IMR-90 (cell line): ENCODE results near the gene MOSPD3. TPM values are rescaled to one million over a fixed set of nuclear protein-coding genes. Genes with fewer than 3 reads are reported as not detected.

Source experiments
- ATAC-seq: fragments of 200-7000 bp; cut with Tn5 transposase; 2 replicates; pipeline ENCODE4 v1.9.1; 2020; ENCODE audit warnings: low read depth, mild to moderate bottlenecking, moderate library complexity
- BruUV-seq: library from RNA; stranded (reverse); fragments of 400-500 nt; replicated peaks from 2 replicates; lab custom pipeline; 2021; lab: Mats Ljungman, UMichigan
- CTCF ChIA-PET: fragments of 300-600 bp; formaldehyde crosslinking; extraction: SDS; loops from one replicate; lab custom pipeline; 2021; ENCODE audit warnings: antibody characterized with exemption; lab: Yijun Ruan, JAX
- POLR2A ChIA-PET: fragments of 300-600 bp; sonication (Branson Sonifier 250); formaldehyde crosslinking; loops from one replicate; lab custom pipeline; 2022; ENCODE audit warnings: antibody characterized with exemption; ENCODE audit not compliant: unreplicated experiment; lab: Charles Lee
- DNase-seq: peaks from one replicate; pipeline ENCODE4 v3.0.0; 2013
- H2AFZ ChIP-seq: replicated peaks from 2 replicates; pipeline ENCODE3; 2013; ENCODE audit warnings: low read length, mild to moderate bottlenecking; ENCODE audit not compliant: poor library complexity
- H2AK5ac ChIP-seq: 2 replicates; pipeline ENCODE4 v1.6.1; 2013; ENCODE audit warnings: low read depth, low read length, inconsistent platforms
- H2AK9ac ChIP-seq: replicated peaks from 2 replicates; pipeline ENCODE3; 2013; ENCODE audit warnings: mild to moderate bottlenecking, low read depth, low read length, moderate library complexity; ENCODE audit not compliant: poor library complexity
- H2BK120ac ChIP-seq: 2 replicates; pipeline ENCODE4 v1.6.1; 2013; ENCODE audit warnings: low read depth, low read length, inconsistent platforms
- H2BK15ac ChIP-seq: 3 replicates; pipeline ENCODE4 v1.6.1; 2013; ENCODE audit warnings: low read depth, low read length, inconsistent platforms
- H2BK20ac ChIP-seq: 2 replicates; pipeline ENCODE4 v1.6.1; 2013; ENCODE audit warnings: low read depth, mild to moderate bottlenecking, inconsistent platforms, low read length, moderate library complexity
- H2BK5ac ChIP-seq: 2 replicates; pipeline ENCODE4 v1.6.1; 2013; ENCODE audit warnings: mild to moderate bottlenecking, low read depth, low read length, inconsistent platforms; ENCODE audit not compliant: poor library complexity, severe bottlenecking
- H3K14ac ChIP-seq: replicated peaks from 2 replicates; pipeline ENCODE4 v1.6.1; 2013; ENCODE audit warnings: low read depth, low read length, inconsistent platforms
- H3K18ac ChIP-seq: 2 replicates; pipeline ENCODE4 v1.6.1; 2013; ENCODE audit warnings: low read depth, low read length, control low read depth
- H3K23ac ChIP-seq: 2 replicates; pipeline ENCODE4 v1.6.1; 2013; ENCODE audit warnings: low read depth, low read length, inconsistent platforms
- H3K27ac ChIP-seq: 2 replicates; pipeline ENCODE4 v1.5.1; 2013; ENCODE audit warnings: mild to moderate bottlenecking, control low read depth, low read length; ENCODE audit not compliant: insufficient read depth
- H3K27me3 ChIP-seq: 2 replicates; pipeline ENCODE4 v1.6.1; 2013; ENCODE audit warnings: low read length; ENCODE audit not compliant: control insufficient read depth, insufficient read depth
- H3K36me3 ChIP-seq: 2 replicates; pipeline ENCODE4 v1.6.1; 2013; ENCODE audit warnings: low read length, mixed read lengths; ENCODE audit not compliant: control insufficient read depth, insufficient read depth
- H3K4ac ChIP-seq: 2 replicates; pipeline ENCODE4 v1.6.1; 2013; ENCODE audit warnings: low read depth, low read length, inconsistent platforms
- H3K4me1 ChIP-seq: 2 replicates; pipeline ENCODE4 v1.6.1; 2013; ENCODE audit warnings: low read length, mixed read lengths; ENCODE audit not compliant: control insufficient read depth, insufficient read depth
- H3K4me2 ChIP-seq: 2 replicates; pipeline ENCODE4 v1.6.1; 2013; ENCODE audit warnings: low read depth, mild to moderate bottlenecking, control low read depth, low read length, moderate library complexity
- H3K4me3 ChIP-seq: 2 replicates; pipeline ENCODE4 v1.5.1; 2013; ENCODE audit warnings: low read depth, mild to moderate bottlenecking, control low read depth, low read length, moderate library complexity; ENCODE audit not compliant: insufficient read depth
- H3K56ac ChIP-seq: 2 replicates; pipeline ENCODE4 v1.6.1; 2013; ENCODE audit warnings: low read length, inconsistent platforms; ENCODE audit not compliant: insufficient read depth; ENCODE audit errors: extremely low read depth
- H3K79me1 ChIP-seq, 2 experiments: 2 replicates each; pipeline ENCODE4 v1.6.1; 2013; ENCODE audit warnings: low read length in 2 of 2, inconsistent platforms in 1 of 2, low read depth in 1 of 2
- H3K9ac ChIP-seq: 2 replicates; pipeline ENCODE4 v1.6.1; 2013; ENCODE audit warnings: low read depth, low read length, control low read depth
- H3K9me1 ChIP-seq: 2 replicates; pipeline ENCODE4 v1.6.1; 2013; ENCODE audit warnings: low read length, inconsistent platforms; ENCODE audit not compliant: insufficient read depth
- H3K9me3 ChIP-seq: 2 replicates; pipeline ENCODE4 v1.6.1; 2013; ENCODE audit warnings: low read length; ENCODE audit not compliant: control insufficient read depth, insufficient read depth
- H4K20me1 ChIP-seq: 2 replicates; pipeline ENCODE4 v1.6.1; 2013; ENCODE audit warnings: low read length, inconsistent platforms; ENCODE audit not compliant: insufficient read depth
- H4K5ac ChIP-seq: 2 replicates; pipeline ENCODE4 v1.6.1; 2013; ENCODE audit warnings: mild to moderate bottlenecking, low read depth, low read length, control low read depth
- H4K8ac ChIP-seq, 2 experiments: 2 replicates each; pipeline ENCODE4 v1.6.1; 2013; ENCODE audit warnings: low read depth in 2 of 2, low read length in 2 of 2, control low read depth in 1 of 2, inconsistent platforms in 1 of 2
- H4K91ac ChIP-seq: 2 replicates; pipeline ENCODE4 v1.6.1; 2013; ENCODE audit warnings: low read depth, low read length, inconsistent platforms; ENCODE audit not compliant: insufficient read depth
- FOS ChIP-seq: fragments of 150-350 bp; IDR thresholded peaks from 2 replicates; pipeline ENCODE4 v1.6.1; 2016; ENCODE audit warnings: low read depth, low read length
- WGBS, 2 experiments: methylation state at CpG; one replicate each; pipeline versions ENCODE4 v1.1.5 to v1.1.7; 2013; ENCODE audit warnings: missing lambda C conversion rate in 2 of 2; ENCODE audit not compliant: insufficient read length in 1 of 2; ENCODE audit errors: extremely low coverage in 2 of 2; 5-methylcytosine and 5-hydroxymethylcytosine counted together
- dilution Hi-C: fragments of 300-500 bp; cut with HindIII; formaldehyde crosslinking; loops from one replicate; pipeline ENCODE4 v1.14.3; 2018; ENCODE audit warnings: low sequenced_read_pairs; ENCODE audit not compliant: unreplicated experiment
- in situ Hi-C: fragments of 300-500 bp; cut with MboI; formaldehyde crosslinking; loops from 3 replicates; pipeline ENCODE4 v1.14.3; 2019; ENCODE audit warnings: low sequenced_read_pairs, inconsistent platforms, mixed read lengths
- intact Hi-C: fragments of 100-400 bp; cut with micrococcal nuclease; formaldehyde crosslinking; loops from 2 replicates; pipeline ENCODE4 v1.10.0; 2022
- polyA plus RNA-seq, 3 experiments: library from polyadenylated mRNA; depleted of rRNA; stranded (reverse); fragments of >200 nt; gene quantifications; 2 replicates each; pipeline ENCODE4 v1.2.3, GENCODE V29; 2012; ENCODE audit warnings: low replicate concordance in 1 of 3
- total RNA-seq: library from RNA; depleted of rRNA; stranded (reverse); fragments of >200 nt; gene quantifications from 2 replicates; pipeline ENCODE4 v1.2.3, GENCODE V29; 2012

Gene MOSPD3
- total and polyA plus RNA-seq, 2 of the 4 experiments (the other 2 are of a cell fraction), result 2.3 to 30.0 TPM

DNA sequence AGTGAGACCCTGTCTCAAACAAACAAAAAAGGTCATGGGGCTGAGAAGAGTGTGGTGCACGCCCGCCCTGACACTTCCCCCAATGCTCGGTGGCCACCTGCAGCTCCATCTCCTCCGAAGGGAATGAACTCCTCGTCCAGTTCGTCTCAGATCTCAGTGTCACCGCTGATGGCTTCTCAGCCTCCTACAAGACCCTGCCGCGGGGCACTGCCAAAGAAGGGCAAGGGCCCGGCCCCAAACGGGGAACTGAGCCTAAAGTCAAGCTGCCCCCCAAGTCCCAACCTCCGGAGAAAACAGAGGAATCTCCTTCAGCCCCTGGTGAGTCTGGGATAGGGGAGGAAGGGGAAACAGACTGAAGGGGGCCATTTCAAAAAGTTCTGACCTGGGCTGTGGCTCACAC lies 6.0 kb upstream of the MOSPD3 start:
- Histone ChIP-seq H4K5ac (no peak overlapping the region), H3K27me3 (no peaks in the 10 kb centered on the region), H2AK5ac (no peak overlapping the region; the same call in 1 of the 2 replicates), H3K4ac (no peak overlapping the region), H3K23ac (no peak overlapping the region), H3K4me2 (no peak overlapping the region), H3K79me1 (peaks cover 0 to 51% of the 10 kb centered on the region in 2 experiments; a peak in 2 of 4 replicates), H3K14ac (no peak overlapping the region), H2BK5ac (no peak overlapping the region), H4K91ac (no peak overlapping the region), H2BK120ac (no peak overlapping the region), H3K9me3 (no peaks in the 10 kb centered on the region), H3K4me1 (peaks cover 9% of the 10 kb centered on the region), H2BK20ac (no peak overlapping the region), H3K18ac (no peak overlapping the region), H3K9me1 (peaks cover 3% of the 10 kb centered on the region; the same call in 1 of the 2 replicates), H2BK15ac (no peak overlapping the region), H2AK9ac (no peak overlapping the region), H3K27ac (no peak overlapping the region), H4K8ac (no peak overlapping the region), H4K20me1 (no peaks in the 10 kb centered on the region), H3K4me3 (no peak overlapping the region), H3K9ac (no peak overlapping the region), H2AFZ (no peak overlapping the region), H3K56ac (no peak overlapping the region), H3K36me3 (peaks cover 30% of the 10 kb centered on the region)
- POLR2A ChIA-PET, result no interaction called here
- DNase-seq (no peak), ATAC-seq (no peak)
- no TSS peak for BruUV-seq
- in situ Hi-C loops, result no loop called here
- no peak for TF ChIP-seq FOS
- 91% methylated on average over 9 of the region's 12 CpGs; no CpG with 5 or more reads in 1 of the 2 experiments for WGBS, 2 experiments
- intact Hi-C loops, result no loop called here
- CTCF ChIA-PET, result no interaction called here
- dilution Hi-C loops, result no loop called here
